Measurements from ENCODE around the gene INTS11. TPM values are rescaled to one million over a fixed set of nuclear protein-coding genes. Genes with fewer than 3 reads are reported as not detected.
A peak's percentile ranks its signal among the peaks of the same experiment; 100 is the strongest.

Gene INTS11
- total and polyA plus RNA-seq, 8 donors: 59.5 to 520 (median 143) TPM

DNA sequence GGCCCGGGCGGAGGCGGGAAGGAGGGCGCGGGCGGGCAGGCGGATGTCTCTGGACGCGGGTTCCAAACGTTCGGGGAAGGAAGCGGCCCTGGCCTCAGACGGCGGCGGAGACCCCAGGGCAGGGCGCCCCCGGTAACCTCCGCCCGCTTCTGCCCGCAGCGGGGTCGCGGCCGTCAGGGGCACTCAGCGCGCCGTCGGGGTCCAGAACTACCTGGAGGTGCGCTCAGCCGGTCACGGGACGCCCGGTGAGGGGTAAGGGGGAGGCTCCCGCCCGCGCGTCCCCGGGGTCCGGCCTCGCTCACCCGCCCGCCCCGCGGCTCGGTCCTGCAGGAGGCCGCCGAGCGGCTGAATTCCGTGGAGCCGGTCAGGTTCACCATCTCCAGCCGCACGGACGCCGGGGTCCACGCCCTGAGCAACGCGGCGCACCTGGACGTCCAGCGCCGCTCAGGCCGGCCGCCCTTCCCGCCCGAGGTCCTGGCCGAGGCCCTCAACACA, 15.7 kb downstream of the INTS11 start:
- TF ChIP-seq, protein P1, sequence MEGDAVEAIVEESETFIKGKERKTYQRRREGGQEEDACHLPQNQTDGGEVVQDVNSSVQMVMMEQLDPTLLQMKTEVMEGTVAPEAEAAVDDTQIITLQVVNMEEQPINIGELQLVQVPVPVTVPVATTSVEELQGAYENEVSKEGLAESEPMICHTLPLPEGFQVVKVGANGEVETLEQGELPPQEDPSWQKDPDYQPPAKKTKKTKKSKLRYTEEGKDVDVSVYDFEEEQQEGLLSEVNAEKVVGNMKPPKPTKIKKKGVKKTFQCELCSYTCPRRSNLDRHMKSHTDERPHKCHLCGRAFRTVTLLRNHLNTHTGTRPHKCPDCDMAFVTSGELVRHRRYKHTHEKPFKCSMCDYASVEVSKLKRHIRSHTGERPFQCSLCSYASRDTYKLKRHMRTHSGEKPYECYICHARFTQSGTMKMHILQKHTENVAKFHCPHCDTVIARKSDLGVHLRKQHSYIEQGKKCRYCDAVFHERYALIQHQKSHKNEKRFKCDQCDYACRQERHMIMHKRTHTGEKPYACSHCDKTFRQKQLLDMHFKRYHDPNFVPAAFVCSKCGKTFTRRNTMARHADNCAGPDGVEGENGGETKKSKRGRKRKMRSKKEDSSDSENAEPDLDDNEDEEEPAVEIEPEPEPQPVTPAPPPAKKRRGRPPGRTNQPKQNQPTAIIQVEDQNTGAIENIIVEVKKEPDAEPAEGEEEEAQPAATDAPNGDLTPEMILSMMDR (IDR thresholded peaks at IDR 0.05): no peak
- TF ChIP-seq POLR2AphosphoS5 (IDR thresholded peaks at IDR 0.05) (no peak), POLR2A (IDR thresholded peaks at IDR 0.05) (no peak), EP300 (IDR thresholded peaks at IDR 0.05) (no peak)
- H3K4me3 ChIP-seq: peak overlapping the region; percentile 88 to 91 (median 90)
- DNase-seq: no peak
- H3K9me3 ChIP-seq: no peaks in the 10 kb centered on the region
- 0% methylated on average over 2 to 66 of the region's 66 CpGs for WGBS, 5 donors
- peak overlapping the region; percentile 93 to 99 (median 96) for H3K27ac ChIP-seq
- peaks cover 44 to 60% (median 54%) of the 10 kb centered on the region in 4 donors for H3K4me1 ChIP-seq
- H3K27me3 ChIP-seq: no peaks in the 10 kb centered on the region
- H3K36me3 ChIP-seq: peaks cover 19 to 40% (median 39%) of the 10 kb centered on the region in 4 donors
- intact Hi-C loops (cut with DNase I; ENCODE audit: low total_unique reads): no loop called here

DNA sequence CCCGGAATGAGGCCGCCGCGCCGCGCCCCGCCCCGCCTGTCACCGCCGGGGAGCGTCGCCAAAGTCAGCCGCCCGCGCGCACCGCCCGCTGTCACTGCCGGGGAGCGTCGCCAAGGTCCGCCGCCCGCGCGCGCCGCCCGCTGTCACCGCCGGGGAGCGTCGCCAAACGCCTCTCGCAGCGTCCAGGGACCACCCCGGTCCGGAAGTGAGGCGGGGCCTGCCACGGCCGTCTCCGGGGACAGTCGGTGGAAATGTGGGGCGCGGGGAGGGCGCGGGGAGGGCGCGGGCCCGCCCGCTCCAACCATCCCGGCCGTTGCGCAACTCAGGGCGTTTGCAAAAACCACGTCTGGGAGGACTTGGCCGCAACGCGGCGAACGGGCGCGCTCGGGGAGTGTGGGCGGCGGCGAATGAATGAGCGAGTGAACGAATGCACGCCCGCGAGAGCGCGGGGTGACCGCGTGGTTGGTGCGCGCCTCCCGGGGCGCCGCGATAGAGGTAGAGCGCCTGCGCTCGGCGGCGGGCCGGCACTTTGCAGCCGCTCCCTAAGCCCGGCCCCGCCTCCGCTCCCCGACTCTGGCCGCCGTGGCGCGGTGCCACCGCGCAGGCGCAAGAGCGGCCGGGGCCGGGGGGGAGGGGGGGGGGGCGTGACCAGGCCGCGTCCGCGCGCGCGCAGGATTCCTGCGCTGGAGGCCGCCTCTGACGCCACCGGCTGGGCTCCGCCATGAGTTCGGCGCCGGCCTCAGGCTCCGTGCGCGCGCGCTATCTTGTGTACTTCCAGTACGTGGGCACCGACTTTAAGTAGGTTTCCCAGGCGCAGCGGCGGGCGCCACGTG, 16.3 kb downstream of the INTS11 start, which contains the start of the genes ACAP3 and PUSL1:
ACAP3 (minus strand) TSS at position 8 of the 833 bp plus-strand sequence. CDS start 115 bp downstream, outside the sequence.
PUSL1 (plus strand) TSS at position 675 of the 833 bp plus-strand sequence; CDS start at position 722, 47 bp downstream.
- no peak for TF ChIP-seq EP300 (IDR thresholded peaks at IDR 0.05)
- peak; percentile 34 to 60 (median 49) for TF ChIP-seq POLR2AphosphoS5 (IDR thresholded peaks at IDR 0.05)
- TF ChIP-seq, protein P1 (IDR thresholded peaks at IDR 0.05): peak in 3 of 7 experiments; percentile 8 to 10 (median 9)
- no peak for TF ChIP-seq POLR2A (IDR thresholded peaks at IDR 0.05)
- DNase-seq: peak; percentile 89 to 97
- no peaks in the 10 kb centered on the region for H3K9me3 ChIP-seq
- H3K4me3 ChIP-seq: peak within 1 kb of the TSS; percentile 88 to 91 (median 90)
- no peaks in the 10 kb centered on the region for H3K27me3 ChIP-seq
- peaks cover 13 to 33% (median 32%) of the 10 kb centered on the region in 4 donors for H3K36me3 ChIP-seq
- H3K4me1 ChIP-seq: peaks cover 44 to 66% (median 61%) of the 10 kb centered on the region in 4 donors
- WGBS, 5 donors: 0 to 1% (median 1%) methylated on average over 24 to 125 of the region's 131 CpGs; no CpG with 5 or more reads in 1 of the 5 donors
- intact Hi-C loops (cut with DNase I; ENCODE audit: low total_unique reads): no loop called here
- H3K27ac ChIP-seq: peak within 1 kb of the TSS; percentile 93 to 99 (median 96)

DNA sequence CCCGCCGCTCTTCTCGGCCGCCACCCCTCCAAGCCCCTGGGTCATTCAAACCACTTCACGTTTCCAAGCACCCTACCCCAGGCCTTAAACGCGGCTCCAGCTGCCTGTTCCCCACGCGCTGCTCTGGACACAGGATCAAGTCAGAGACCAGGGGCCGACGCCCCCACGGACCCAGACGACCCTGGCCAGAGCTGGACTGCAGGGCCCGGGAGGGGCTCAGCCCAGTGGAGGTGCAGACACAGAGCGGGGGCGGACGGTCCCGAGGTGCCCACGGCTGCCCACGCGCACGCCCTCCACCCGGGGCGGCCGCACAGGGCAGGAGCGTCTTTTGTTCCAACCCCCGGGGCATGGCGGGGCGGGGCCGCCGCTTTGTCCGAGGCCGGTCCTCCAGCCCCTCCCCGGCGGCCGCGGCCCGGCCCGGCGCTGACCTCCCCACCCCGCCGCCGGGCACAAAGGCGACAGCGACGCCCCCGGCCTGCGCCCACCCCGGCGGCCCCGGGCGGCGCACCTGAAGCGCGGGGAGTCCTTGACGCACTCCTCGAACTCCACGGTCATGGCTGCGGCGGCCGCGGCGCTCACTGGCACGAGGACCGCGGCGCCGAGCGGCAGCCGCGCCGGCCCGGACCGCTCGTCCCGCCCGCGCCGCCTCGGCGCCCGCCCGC, 17.1 kb downstream of the INTS11 start:
- H3K27ac ChIP-seq: peak overlapping the region; percentile 87 to 99 (median 96)
- 0 to 2% (median 1%) methylated on average over 25 to 83 of the region's 83 CpGs for WGBS, 5 donors
- H3K4me3 ChIP-seq: peak overlapping the region; percentile 88 to 91 (median 90)
- peaks cover 5 to 26% (median 25%) of the 10 kb centered on the region in 4 donors for H3K36me3 ChIP-seq
- H3K9me3 ChIP-seq: no peaks in the 10 kb centered on the region
- no peaks in the 10 kb centered on the region for H3K27me3 ChIP-seq
- intact Hi-C loops (cut with DNase I; ENCODE audit: low total_unique reads): no loop called here
- DNase-seq: peak in 1 of 2 donors; percentile 49
- H3K4me1 ChIP-seq: peaks cover 44 to 73% (median 64%) of the 10 kb centered on the region in 4 donors
- TF ChIP-seq, protein P1 (IDR thresholded peaks at IDR 0.05): no peak
- TF ChIP-seq EP300 (IDR thresholded peaks at IDR 0.05) (no peak), POLR2A (IDR thresholded peaks at IDR 0.05) (no peak), POLR2AphosphoS5 (IDR thresholded peaks at IDR 0.05) (no peak)

All from stomach (tissue), 9 donors.